ENCODE results near the gene RBMXL2.

DNA sequence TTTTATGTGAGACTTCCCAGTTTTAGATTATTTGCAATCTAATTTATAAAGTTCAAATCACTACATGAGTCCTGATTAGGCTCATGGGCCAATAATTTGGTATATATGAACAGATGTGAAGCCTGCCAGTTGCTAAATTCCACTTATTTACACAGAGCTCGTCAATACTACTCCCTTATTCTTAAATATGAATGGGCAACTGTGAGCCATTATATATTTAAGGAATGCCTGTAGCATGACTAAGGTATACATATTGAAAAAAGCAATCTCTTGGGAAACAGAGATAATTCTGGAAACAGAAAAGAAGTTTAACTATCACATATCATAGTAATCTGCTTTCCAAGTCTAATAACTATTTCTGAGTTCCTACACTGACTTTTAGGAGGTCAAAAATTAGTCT lies 27.0 kb downstream of the RBMXL2 start:
- TF ChIP-seq, protein P1, sequence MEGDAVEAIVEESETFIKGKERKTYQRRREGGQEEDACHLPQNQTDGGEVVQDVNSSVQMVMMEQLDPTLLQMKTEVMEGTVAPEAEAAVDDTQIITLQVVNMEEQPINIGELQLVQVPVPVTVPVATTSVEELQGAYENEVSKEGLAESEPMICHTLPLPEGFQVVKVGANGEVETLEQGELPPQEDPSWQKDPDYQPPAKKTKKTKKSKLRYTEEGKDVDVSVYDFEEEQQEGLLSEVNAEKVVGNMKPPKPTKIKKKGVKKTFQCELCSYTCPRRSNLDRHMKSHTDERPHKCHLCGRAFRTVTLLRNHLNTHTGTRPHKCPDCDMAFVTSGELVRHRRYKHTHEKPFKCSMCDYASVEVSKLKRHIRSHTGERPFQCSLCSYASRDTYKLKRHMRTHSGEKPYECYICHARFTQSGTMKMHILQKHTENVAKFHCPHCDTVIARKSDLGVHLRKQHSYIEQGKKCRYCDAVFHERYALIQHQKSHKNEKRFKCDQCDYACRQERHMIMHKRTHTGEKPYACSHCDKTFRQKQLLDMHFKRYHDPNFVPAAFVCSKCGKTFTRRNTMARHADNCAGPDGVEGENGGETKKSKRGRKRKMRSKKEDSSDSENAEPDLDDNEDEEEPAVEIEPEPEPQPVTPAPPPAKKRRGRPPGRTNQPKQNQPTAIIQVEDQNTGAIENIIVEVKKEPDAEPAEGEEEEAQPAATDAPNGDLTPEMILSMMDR (IDR thresholded peaks at IDR 0.05): no peak
- no peak for TF ChIP-seq ZFX (IDR thresholded peaks at IDR 0.05; ENCODE audit: borderline replicate concordance)
